HG03280 (cell line): ENCODE results near the gene HSPA1B.
"Not testable (repeated sequence)": the region's sequence is repeated elsewhere in the genome, so short reads cannot be mapped to it uniquely, and the experiment has no call there.

Experiments used
- ATAC-seq: cut with Tn5 transposase; IDR thresholded peaks from one replicate; pipeline ENCODE4 v1.9.1; 2021; ENCODE audit warnings: mild to moderate bottlenecking, moderate library complexity; ENCODE audit not compliant: unreplicated experiment

Gene HSPA1B

DNA sequence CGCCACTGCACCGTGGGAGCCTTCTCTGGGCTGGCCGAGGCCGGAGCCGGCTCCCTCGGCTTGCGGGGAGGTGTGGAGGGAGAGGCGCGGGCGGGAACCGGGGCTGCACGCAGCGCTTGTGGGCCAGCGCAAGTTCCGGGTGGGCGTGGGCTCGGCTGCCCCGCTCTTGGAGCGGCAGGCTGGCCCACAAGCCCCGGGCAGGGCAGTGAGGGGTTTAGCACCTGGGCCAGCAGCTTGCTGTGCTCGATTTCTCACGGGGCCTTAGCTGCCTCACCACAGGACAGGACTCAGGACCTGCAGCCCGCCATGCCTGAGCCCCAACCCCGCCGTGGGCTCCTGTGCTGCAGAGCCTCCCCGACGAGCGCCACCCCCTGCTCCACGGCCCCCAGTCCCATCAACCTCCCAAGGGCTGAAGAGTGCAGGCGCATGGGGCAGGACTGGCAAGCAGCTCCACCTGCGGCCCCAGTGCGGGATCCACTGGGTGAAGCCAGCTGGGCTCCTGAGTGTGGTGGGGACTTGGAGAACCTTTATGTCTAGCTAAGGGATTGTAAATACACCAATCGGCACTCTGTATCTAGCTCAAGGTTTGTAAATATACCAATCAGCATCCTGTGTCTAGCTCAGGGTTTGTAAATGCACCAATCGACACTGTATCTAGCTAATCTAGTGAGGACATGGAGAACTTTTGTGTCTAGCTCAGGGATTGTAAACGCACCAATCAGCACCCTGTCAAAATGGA lies 24.6 kb downstream of the HSPA1B start:
- ATAC-seq: not testable (repeated sequence)

DNA sequence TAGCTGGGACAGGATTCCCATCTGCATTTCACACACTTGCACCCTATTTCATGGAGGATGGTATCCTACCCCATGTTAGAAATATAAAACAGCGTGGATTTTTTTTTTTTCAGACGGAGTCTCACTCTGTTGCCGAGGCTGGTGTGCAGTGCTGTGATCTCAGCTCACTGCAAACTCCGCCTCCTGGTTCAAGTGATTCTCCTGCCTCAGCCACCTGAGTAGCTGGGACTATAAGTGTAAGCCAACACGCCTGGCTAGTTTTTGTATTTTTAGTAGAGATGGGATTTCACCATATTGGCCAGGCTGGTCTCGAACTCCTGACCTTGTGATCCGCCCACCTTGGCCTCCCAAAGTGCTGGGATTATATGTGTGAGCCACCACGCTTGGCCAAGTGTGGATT lies 30.2 kb downstream of the HSPA1B start:
- ATAC-seq: not testable (repeated sequence)

GRCh38 chr6:31858707-31859106 lies 31.2 kb downstream of the HSPA1B start:
- ATAC-seq: no peak

DNA sequence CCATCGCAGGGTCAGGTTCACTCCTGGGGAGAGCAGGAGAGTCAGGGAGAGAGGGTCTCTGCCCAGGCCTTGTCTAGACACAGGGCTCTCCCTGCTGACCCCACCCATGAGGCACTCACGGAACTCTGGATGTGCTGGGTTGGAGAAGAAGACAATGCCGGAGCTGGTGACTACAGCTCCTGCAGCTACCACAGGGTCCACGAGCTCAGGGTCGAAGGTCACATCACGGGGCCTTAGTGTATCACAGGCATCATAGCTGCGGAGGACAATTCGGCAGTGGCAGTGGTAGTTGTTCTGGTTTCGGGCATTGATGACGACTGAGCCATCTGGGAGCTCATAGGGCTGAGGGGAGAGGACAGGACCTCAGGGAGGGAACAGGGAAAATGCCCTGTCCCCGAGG lies 32.4 kb downstream of the HSPA1B start:
- ATAC-seq: no peak

- no peak for ATAC-seq
Observed at GRCh38 chr6:31860349-31860748, 32.8 kb downstream of the HSPA1B start.

DNA sequence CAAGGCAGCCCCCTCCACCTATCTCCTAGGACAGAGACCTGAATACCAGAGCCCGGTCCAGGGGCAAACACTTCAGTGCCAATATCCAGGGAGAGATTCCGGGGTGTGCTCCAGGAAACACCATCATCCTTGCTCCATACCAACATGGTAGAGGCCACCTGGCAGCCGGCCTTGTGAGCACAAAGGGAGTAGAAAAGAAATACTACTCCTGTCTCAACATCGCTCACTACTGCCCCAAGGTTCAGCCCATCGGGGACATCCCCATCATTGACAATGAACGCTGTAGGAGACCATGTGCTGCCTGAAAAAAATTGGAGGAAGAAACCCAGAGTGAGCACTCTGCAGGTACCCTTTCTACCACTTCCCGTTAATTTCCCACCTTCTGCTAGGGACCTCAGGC lies 33.6 kb downstream of the HSPA1B start:
- no peak for ATAC-seq

DNA sequence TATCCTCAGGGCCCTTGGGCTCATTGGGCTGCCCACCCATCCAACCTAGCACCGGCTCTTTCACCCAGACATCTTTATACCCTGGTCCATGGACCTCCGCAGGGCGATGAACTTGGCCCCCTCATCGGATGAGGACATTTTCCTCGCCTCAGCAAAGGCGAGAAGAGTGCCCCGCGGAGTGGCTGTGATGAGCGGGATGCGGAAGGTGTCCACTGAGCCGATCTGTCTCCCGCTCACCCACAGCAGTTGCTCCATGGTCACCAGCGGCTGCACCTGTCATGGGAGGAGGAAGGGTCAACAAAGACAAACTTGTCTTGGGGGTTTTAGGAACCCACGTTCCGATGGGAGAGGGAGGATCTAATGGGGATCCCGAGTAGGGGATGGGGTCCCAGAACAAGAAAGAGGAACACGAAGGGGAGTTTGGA lies 34.4 kb downstream of the HSPA1B start:
- ATAC-seq: no peak

DNA sequence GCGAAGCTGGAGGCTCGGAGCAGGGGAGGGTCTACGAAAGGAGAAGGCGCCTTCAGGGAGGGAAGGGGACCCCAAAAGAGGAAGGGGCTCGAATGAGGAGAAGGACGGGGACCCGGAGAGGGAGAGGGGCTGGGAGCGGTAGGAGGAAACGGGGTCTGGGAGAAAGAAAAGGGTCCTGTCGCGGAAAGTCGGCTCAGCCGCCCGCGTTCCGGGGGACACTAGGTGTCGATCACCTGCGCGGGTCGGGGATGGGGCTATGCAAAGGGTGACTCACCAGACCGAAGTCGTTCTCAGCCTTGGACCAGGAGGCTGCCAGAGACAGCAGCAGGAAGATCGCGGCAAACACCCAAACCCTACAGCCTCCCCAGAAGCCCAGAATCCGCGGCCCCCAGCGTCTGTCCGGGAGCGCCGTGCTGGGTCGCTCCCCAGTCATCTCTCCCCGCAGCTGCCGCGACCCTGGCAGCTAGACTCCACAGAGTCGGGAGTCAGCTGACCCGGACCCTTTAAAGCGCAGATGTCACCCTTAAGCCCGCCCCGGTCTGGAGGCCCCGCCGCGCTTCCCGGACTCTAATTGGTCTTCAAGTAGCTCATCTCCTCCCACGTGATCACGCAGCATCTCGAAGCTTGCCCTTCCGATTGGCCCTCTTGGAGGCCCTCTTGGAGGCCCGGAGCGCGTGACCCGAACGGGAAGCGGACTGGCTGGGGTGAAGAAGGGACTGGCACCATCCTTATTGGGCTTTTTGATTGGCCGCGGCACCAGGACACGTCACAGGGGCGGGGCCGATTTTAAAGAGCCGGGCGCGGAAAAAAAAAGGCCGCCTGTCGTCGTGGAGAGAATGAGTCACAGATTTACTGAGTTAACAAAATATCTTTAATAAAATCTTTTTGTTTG lies 35.1 kb downstream of the HSPA1B start, which contains the start of gene NEU1:
TSS of gene NEU1 (minus strand) at position 478 of the 892 bp plus-strand sequence. CDS start at position 433, 45 bp downstream.
- peak; percentile 95 for ATAC-seq

DNA sequence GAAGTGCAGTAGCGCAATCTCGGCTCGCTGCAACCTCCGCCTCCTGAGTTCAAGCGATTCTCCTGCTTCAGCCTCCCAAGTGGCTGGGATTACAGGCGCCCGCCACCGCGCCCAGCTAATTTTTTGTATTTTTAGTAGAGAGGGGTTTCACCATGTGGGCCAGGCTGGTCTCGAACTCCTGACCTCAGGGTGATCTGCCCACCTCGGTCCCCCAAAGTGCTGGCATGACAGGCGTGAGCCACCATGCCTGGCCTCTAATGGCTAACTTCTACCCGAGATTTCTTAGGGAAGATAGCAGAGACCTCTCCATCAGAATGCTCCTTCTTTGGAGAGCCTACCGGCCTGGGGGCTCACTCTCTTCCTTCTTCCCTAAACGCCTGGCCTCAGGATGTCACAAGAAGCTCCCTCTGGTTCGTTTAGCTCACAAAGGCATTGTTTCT lies 36.6 kb downstream of the HSPA1B start:
- not testable (repeated sequence) for ATAC-seq

DNA sequence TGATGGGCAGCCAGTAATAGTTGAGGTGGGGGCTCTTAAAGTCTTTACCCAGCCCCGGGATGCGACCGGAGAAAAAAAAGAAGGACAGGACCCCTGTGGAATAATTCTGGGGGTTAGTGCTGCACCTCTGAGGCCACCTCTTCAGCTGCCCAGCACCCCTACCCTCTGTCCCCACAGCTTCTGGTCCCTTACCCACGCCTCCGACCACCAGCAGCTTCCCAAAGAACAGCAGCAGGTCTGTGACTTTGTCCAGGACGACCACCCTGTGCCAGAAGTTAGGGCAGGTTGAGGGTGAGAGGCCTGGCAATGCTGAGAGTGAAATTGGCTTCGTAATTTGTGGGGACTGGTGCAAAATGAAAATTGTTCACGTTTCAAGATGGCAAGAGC lies 37.3 kb downstream of the HSPA1B start:
- ATAC-seq: no peak

- no peak for ATAC-seq
Observed at GRCh38 chr6:31865205-31866118, 37.9 kb downstream of the HSPA1B start.

DNA sequence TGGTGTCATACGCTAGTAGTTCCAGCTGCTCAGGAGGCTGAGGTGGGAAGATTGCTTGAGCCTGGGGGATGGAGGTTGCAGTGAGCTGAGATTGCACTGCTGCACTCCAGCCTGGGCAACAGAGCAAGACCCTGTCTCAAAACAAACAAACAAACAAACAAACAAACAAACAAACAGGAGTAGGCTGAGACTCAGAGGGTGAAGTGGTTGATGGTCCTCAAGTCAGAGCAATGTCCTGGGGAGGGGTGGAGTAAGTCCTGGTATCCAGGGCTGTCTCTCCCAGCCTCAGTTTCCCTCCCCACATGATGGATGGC lies 41.1 kb downstream of the HSPA1B start:
- not testable (repeated sequence) for ATAC-seq

DNA sequence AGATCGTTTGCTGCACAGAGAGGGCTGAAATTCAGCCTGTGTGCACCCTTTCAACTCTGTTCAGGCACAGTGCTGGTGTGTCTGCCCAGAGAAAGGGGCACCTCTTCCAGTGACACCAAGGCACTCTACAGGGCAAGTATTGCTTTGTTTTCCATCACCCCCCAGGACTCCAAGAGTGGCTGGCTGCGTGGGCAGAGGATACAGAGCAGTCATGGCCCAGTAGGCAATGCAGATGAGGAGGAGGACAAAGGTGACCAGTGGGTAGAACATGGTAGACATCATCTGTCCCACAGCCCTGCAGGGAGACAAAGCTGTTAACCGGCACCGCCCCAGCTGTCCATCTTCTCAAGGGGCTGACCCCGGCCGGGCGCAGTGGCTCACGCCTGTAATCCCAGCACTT lies 41.8 kb downstream of the HSPA1B start:
- no peak for ATAC-seq

- ATAC-seq: no peak
Observed at GRCh38 chr6:31870385-31870921, 42.9 kb downstream of the HSPA1B start.

DNA sequence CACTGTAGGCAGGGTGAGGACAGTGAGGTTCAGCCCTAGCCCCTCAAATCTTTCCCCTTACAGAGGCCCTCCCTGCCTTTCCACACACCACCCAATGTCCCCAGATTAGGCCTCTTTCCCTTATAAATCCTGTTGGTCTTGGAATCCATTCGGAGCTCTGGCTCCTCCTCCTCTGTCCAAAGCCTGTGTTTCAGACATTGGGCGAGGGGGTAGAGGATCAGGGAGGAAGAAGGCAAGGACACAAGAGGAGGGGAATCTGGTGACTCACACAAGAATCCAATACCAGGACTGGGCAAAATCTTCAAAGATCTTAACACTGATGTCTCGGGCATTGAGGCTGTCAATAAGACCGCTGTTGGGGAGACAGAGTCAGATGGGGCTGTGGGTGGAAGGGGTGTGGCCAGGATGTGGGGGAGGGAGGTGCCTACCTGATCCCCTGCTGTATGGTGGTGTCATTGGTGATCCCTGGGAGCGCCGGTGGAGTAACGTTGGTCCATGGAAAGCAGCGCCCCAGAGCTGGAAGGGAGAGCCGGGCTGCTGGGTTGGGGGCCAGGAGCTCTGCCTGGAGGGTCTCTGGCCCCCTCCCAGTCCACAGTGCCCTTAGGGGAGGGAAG lies 43.6 kb downstream of the HSPA1B start:
- no peak for ATAC-seq

DNA sequence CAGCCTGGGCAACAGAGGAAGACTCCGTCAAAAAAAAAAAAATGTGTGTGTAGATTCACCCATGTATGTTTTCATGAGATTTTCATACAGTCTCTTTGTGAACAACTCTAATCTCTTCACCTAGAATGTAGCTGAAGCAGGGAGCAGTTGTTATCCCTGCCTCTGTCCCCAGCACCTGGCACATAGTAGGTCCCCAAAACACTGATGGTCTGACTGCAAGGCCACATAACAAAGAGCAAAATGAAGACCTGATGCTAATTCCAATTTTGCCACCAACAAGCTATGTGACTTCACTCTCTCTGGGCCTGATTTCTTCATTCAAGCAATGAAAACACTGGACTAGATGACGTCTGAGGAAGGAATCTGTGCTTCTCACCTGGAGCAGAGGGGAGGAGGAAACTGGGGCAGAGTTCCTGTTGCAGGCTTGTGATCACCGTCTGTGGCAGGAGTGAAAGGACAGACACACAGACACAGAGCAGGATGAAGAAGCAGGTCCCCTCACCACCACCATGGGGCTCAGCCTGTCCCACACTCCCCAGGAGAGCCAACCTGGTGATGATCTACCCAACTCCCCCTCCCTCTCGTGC lies 46.6 kb downstream of the HSPA1B start:
- ATAC-seq: no peak

- ATAC-seq: no peak
Observed at GRCh38 chr6:31874836-31875572, 47.5 kb downstream of the HSPA1B start.

DNA sequence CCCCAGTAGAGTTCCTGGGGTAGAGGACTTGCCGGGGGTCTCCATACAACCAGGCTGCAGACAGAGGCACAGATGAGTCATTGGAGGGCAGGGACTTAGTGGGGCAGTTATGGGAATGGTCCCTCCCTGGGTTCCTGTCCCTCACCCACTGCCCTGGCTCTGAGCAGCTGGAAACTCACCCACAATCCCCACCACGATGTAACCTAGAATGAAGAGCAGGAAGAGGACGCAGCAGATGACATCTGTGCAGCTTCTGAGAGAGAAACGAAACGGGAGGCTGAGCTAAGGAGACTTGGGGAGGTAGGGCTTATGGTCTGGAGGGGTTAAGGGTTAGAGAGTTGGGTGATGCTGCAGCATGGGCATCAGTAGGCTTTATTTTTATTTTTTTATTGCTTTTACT lies 48.3 kb downstream of the HSPA1B start:
- ATAC-seq: no peak

GRCh38 chr6:31876357-31876756 lies 48.8 kb downstream of the HSPA1B start:
- no peak for ATAC-seq
